SU-DHL-6 (cell line): ENCODE results near the gene AHDC1.
"Not testable (repeated sequence)": the region's sequence is repeated elsewhere in the genome, so short reads cannot be mapped to it uniquely, and the experiment has no call there.

Experiments used
- H2AFZ ChIP-seq: fragments of 200-600 bp; sonication (generic); 2 replicates; pipeline ENCODE4 v1.6.1; 2014; ENCODE audit warnings: low read depth, mild to moderate bottlenecking, moderate library complexity, mixed read lengths, antibody characterized with exemption, low read length; ENCODE audit not compliant: severe bottlenecking
- H3F3A ChIP-seq: fragments of 200-600 bp; shearing (Covaris generic); 2 replicates; pipeline ENCODE4 v1.6.0; 2016; ENCODE audit warnings: antibody characterized with exemption, mild to moderate bottlenecking; ENCODE audit not compliant: insufficient read depth
- H3K27ac ChIP-seq: fragments of 200-600 bp; sonication (generic); 2 replicates; pipeline ENCODE4 v1.5.1; 2016; ENCODE audit warnings: low read depth, mild to moderate bottlenecking, low read length, moderate library complexity, mixed read lengths
- H3K27me3 ChIP-seq: fragments of 200-600 bp; sonication (generic), shearing (Covaris generic); 2 replicates; pipeline ENCODE4 v1.6.0; 2014; ENCODE audit warnings: mild to moderate bottlenecking, low read length
- H3K36me3 ChIP-seq: fragments of 200-600 bp; sonication (generic); 2 replicates; pipeline ENCODE4 v1.6.1; 2014; ENCODE audit warnings: mild to moderate bottlenecking, low read length, mixed read lengths
- H3K4me2 ChIP-seq: fragments of 300-600, 200-600 bp; shearing (Covaris generic), sonication (generic); 2 replicates; pipeline ENCODE4 v1.6.0; 2014; ENCODE audit warnings: low read length, low read depth, mild to moderate bottlenecking; ENCODE audit not compliant: poor library complexity, severe bottlenecking
- H3K4me3 ChIP-seq: fragments of 200-600 bp; sonication (generic); 2 replicates; pipeline ENCODE4 v1.5.1; 2014; ENCODE audit warnings: antibody characterized with exemption, low read length, mild to moderate bottlenecking, mixed read lengths; ENCODE audit not compliant: insufficient read depth, poor library complexity, severe bottlenecking
- H3K79me2 ChIP-seq: fragments of 200-600 bp; sonication (generic); 2 replicates; pipeline ENCODE4 v1.6.1; 2014; ENCODE audit warnings: mild to moderate bottlenecking, low read length, moderate library complexity; ENCODE audit not compliant: insufficient read depth
- H3K9ac ChIP-seq: fragments of 200-600 bp; sonication (generic); 2 replicates; pipeline ENCODE4 v1.7.0; 2014; ENCODE audit warnings: mild to moderate bottlenecking, low read length
- H3K9me2 ChIP-seq: fragments of 200-600 bp; sonication (generic); replicated peaks from 2 replicates; pipeline ENCODE4 v1.6.1; 2014; ENCODE audit warnings: low read length; ENCODE audit not compliant: insufficient read depth
- H3K9me3 ChIP-seq: fragments of 200-600 bp; sonication (generic); 2 replicates; pipeline ENCODE4 v1.6.1; 2014; ENCODE audit warnings: low read length, mixed read lengths; ENCODE audit not compliant: insufficient read depth
- H4K20me1 ChIP-seq: fragments of 200-600 bp; sonication (generic); 2 replicates; pipeline ENCODE4 v1.6.1; 2014; ENCODE audit warnings: low read depth, mild to moderate bottlenecking, antibody characterized with exemption, low read length, moderate library complexity, mixed read lengths
- EZH2phosphoT487 ChIP-seq: fragments of 200-600 bp; sonication (generic), shearing (Covaris generic); conservative IDR thresholded peaks from 2 replicates; pipeline ENCODE4 v1.6.1; 2018; ENCODE audit warnings: mild to moderate bottlenecking, antibody characterized with exemption, low read length, moderate library complexity, mixed read lengths
- TF ChIP-seq, protein P1 (sequence below): fragments of 200-600 bp; sonication (generic); IDR thresholded peaks from one replicate; pipeline ENCODE4 v1.5.1; 2017; ENCODE audit warnings: antibody characterized with exemption, mild to moderate bottlenecking, low read length, moderate library complexity; ENCODE audit not compliant: insufficient read depth, poor library complexity, severe bottlenecking

The AHDC1 gene

DNA sequence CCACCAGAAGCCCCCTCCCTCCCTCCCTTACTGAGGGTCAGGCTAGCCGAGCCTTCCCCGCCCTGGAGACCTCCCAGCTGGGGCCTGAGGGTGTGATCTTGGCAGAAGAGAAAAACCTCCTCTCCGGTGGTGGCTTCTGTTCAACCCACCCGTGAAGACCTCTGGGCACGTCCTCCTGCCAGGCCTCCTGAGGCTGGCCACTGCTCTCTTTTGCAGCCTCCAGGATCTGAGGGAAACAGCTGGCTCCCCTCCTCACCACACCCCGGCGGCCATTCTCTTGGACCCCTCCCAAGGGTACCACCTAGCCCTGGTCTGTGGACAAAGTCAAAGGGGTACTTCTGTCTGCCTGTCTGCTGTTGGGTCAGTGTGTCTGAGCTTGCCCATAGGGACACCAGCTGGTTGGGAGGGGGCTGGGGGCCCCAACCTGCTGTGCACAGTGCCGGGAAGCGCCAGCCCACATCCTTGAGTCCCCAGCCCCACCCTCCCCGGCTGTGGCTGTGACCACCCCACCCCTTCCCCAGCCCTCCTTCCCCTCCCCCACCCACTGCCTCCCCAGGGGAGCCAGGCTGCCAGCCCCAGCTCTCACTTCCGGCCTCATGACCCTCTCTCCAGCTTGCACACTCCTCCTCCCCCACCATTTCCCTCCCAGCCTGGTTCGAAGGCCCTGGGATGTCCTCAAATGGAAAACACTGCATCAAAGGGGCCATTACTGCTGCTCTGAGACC lies 48.1 kb downstream of the AHDC1 start:
- TF ChIP-seq EZH2phosphoT487: no peak
- TF ChIP-seq, protein P1, sequence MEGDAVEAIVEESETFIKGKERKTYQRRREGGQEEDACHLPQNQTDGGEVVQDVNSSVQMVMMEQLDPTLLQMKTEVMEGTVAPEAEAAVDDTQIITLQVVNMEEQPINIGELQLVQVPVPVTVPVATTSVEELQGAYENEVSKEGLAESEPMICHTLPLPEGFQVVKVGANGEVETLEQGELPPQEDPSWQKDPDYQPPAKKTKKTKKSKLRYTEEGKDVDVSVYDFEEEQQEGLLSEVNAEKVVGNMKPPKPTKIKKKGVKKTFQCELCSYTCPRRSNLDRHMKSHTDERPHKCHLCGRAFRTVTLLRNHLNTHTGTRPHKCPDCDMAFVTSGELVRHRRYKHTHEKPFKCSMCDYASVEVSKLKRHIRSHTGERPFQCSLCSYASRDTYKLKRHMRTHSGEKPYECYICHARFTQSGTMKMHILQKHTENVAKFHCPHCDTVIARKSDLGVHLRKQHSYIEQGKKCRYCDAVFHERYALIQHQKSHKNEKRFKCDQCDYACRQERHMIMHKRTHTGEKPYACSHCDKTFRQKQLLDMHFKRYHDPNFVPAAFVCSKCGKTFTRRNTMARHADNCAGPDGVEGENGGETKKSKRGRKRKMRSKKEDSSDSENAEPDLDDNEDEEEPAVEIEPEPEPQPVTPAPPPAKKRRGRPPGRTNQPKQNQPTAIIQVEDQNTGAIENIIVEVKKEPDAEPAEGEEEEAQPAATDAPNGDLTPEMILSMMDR: no peak
- Histone ChIP-seq H3K79me2 (no peaks in the 10 kb centered on the region), H3K9me2 (no peaks in the 10 kb centered on the region), H4K20me1 (no peaks in the 10 kb centered on the region), H2AFZ (no peak overlapping the region), H3K4me3 (no peak overlapping the region), H3K27me3 (no peaks in the 10 kb centered on the region), H3K27ac (no peak overlapping the region), H3K4me2 (no peak overlapping the region), H3K9me3 (no peaks in the 10 kb centered on the region), H3K9ac (no peak overlapping the region), H3F3A (no peaks in the 10 kb centered on the region), H3K36me3 (no peaks in the 10 kb centered on the region)

DNA sequence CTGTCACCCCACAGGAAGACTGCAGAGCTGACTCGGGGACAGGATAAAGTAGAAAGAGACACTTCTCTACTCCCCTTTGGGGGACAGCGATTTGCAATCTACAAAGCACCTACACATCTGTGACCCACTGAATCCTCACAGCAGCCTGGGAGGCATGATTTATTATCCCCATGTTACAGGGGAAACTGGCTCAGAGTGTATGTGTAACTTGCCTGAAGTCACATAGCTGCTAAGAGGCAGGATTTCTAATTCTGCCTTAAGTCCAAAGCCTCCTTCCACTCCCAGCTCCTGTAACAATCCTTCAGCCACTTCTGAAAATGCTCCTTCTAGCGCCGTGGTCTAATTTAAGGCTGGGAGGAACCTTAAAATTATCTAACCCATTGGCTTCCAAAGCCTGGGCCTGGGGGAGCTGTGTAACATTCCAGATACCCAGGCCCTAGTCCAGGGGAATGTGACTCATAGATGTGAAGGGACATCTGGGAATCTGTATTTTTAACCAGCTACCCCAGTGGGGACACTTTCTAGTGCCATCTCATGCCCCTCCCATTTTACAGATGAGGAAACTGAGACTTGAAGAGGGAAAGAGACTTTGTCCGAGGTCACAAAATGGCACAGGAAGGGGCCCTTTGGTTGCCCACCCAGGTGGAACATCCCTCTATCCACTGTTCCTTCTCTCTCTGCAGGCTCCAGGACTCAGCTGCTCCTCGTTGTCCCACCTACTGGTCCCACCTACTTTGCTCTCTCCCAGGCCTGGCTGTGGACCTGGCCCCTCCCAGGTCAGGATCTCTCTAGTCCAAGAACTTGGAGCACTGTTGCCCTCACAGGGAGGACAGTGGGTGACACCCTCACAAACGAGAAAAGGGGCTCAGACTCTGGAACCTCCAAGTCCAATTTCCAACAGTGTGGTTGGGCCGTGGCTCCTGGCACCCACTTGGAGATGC lies 48.9 kb downstream of the AHDC1 start:
- H3K36me3 ChIP-seq: no peaks in the 10 kb centered on the region
- H3K27me3 ChIP-seq: no peaks in the 10 kb centered on the region
- no peak overlapping the region for H3K4me2 ChIP-seq
- H3K79me2 ChIP-seq: no peaks in the 10 kb centered on the region
- no peak overlapping the region for H3K27ac ChIP-seq
- H3K9ac ChIP-seq: no peak overlapping the region
- H3K4me3 ChIP-seq: no peak overlapping the region
- no peak for TF ChIP-seq EZH2phosphoT487
- TF ChIP-seq, protein P1: no peak
- H3K9me2 ChIP-seq: no peaks in the 10 kb centered on the region
- no peaks in the 10 kb centered on the region for H3F3A ChIP-seq
- H2AFZ ChIP-seq: no peak overlapping the region
- H3K9me3 ChIP-seq: no peaks in the 10 kb centered on the region
- no peaks in the 10 kb centered on the region for H4K20me1 ChIP-seq

DNA sequence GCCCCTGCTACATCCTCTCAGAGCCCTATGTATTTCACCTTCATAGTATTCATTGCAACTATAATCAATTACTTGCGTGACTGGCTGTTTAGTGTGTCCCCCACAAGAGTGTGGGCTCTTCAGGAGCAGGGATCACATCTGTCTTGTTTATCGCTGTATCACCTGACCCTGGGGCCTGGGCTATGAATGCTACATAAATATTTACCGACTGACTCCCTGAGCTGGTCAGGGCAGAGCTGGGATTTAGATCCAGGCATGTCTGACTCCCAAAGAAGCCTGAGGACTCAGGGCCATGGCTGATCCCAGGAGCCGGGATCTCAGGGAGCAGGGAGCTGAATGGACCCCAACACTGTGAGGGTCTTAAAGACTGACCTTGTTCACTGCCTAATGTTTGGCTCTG lies 49.7 kb downstream of the AHDC1 start:
- Histone ChIP-seq H3F3A (no peaks in the 10 kb centered on the region), H3K4me2 (no peak overlapping the region), H3K36me3 (no peaks in the 10 kb centered on the region), H3K79me2 (no peaks in the 10 kb centered on the region), H2AFZ (no peak overlapping the region), H3K27me3 (no peaks in the 10 kb centered on the region), H3K4me3 (no peak overlapping the region), H3K9me2 (no peaks in the 10 kb centered on the region), H4K20me1 (no peaks in the 10 kb centered on the region), H3K27ac (no peak overlapping the region), H3K9ac (no peak overlapping the region), H3K9me3 (no peaks in the 10 kb centered on the region)
- TF ChIP-seq, protein P1: no peak
- TF ChIP-seq EZH2phosphoT487: no peak

DNA sequence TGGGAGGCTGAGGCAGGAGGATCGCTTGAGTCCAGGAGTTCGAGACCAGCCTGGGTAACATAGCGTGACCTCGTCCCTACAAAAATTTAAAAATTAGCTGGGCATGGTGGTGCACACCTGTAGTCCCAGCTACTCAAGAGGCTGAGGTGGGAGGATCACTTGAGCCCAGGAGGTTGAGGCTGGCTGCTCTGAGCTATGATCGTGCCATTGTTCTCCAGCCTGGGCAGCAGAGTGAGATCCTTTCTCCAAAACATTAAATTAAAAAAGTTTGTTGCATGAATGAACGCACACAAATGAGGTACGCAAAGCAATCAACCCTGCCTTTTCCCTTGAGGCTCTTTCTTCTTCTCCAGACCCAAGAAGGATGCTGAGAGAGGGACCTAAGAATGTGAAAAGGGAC lies 50.1 kb downstream of the AHDC1 start:
- H3K27ac ChIP-seq, H3K9me2 ChIP-seq, H3K9me3 ChIP-seq, H3K4me3 ChIP-seq, H3K9ac ChIP-seq, H3K79me2 ChIP-seq, H2AFZ ChIP-seq, H3K27me3 ChIP-seq, H4K20me1 ChIP-seq, H3K4me2 ChIP-seq, H3K36me3 ChIP-seq, H3F3A ChIP-seq: not testable (repeated sequence)
